SU-DHL-6 (cell line): ENCODE data around the gene KBTBD8.

Source experiments
- EZH2phosphoT487 ChIP-seq: fragments of 200-600 bp; sonication (generic), shearing (Covaris generic); conservative IDR thresholded peaks from 2 replicates; pipeline ENCODE4 v1.6.1; 2018; ENCODE audit warnings: mild to moderate bottlenecking, antibody characterized with exemption, low read length, moderate library complexity, mixed read lengths
- TF ChIP-seq, protein P1 (sequence below): fragments of 200-600 bp; sonication (generic); IDR thresholded peaks from one replicate; pipeline ENCODE4 v1.5.1; 2017; ENCODE audit warnings: antibody characterized with exemption, mild to moderate bottlenecking, low read length, moderate library complexity; ENCODE audit not compliant: insufficient read depth, poor library complexity, severe bottlenecking

DNA sequence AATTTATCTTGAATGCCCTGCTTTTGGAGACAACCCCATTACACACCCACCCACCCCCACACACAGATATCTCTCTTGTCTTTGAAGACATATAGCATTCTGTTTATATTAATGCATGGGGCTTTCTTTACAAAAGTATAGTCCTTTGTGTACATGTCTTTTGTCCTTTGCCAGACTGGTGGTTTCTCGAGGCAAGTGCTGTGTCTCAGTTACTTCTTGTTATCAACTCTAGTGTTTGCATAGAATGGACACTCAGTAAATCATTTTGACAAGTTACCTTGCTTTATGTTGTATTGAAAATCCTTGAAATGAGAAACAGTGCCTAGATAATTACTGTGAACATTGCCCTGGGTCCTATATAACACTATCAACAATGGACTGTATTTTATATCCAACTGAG, 33.9 kb downstream of the KBTBD8 start:
- TF ChIP-seq, protein P1, sequence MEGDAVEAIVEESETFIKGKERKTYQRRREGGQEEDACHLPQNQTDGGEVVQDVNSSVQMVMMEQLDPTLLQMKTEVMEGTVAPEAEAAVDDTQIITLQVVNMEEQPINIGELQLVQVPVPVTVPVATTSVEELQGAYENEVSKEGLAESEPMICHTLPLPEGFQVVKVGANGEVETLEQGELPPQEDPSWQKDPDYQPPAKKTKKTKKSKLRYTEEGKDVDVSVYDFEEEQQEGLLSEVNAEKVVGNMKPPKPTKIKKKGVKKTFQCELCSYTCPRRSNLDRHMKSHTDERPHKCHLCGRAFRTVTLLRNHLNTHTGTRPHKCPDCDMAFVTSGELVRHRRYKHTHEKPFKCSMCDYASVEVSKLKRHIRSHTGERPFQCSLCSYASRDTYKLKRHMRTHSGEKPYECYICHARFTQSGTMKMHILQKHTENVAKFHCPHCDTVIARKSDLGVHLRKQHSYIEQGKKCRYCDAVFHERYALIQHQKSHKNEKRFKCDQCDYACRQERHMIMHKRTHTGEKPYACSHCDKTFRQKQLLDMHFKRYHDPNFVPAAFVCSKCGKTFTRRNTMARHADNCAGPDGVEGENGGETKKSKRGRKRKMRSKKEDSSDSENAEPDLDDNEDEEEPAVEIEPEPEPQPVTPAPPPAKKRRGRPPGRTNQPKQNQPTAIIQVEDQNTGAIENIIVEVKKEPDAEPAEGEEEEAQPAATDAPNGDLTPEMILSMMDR: no peak
- no peak for TF ChIP-seq EZH2phosphoT487
